ENCODE results near the gene MAN2A1. TPM values are rescaled to one million over a fixed set of nuclear protein-coding genes. Genes with fewer than 3 reads are reported as not detected.

The MAN2A1 gene
- polyA plus RNA-seq, 1 donor (not counting 4 experiments of a cell fraction or from before 2014, with no cell fraction given), result 63.8 TPM

DNA sequence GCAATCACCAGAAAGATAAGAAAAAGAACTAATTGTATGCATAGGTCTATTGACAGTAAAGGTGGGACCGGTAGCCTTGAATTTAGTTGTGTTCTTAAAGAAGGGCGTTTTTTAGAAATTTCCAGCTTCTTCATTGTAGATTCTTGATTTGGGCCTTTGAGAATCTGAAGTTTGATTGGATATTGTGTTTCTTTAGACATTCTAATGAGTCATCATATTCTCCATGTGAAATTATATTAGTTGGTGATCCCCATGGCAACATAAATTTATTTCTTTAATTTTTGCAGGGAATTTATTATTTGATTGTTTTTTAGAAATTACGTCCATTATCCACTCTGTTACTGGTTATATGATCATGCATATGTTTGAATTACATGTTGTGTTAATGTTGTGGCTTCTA lies 63.6 kb downstream of the MAN2A1 start:
- H3K79me2 ChIP-seq (ENCODE audit: control insufficient read depth, insufficient read depth, low read length), result peaks cover 48% of the 10 kb centered on the region
- H3K4me3 ChIP-seq (ENCODE audit: control insufficient read depth in 2 of 3, extremely low read depth in 1 of 3, insufficient read depth in 2 of 3, low read depth in 1 of 3, low read length in 3 of 3), result no peak overlapping the region
- no peak overlapping the region for H3K27ac ChIP-seq (ENCODE audit: control insufficient read depth, insufficient read depth, low read length)
- H3K4me2 ChIP-seq (ENCODE audit: control insufficient read depth, extremely low read depth, insufficient read depth, low read depth, low read length), result no peak overlapping the region
- no peak for FAIRE-seq
- H3K4me1 ChIP-seq (ENCODE audit: control insufficient read depth, extremely low read depth, insufficient read depth, low read length), result no peaks in the 10 kb centered on the region
- DNase-seq (ENCODE audit: low read depth, low spot score), result no peak
- H3K36me3 ChIP-seq (ENCODE audit: control insufficient read depth in 2 of 2, extremely low read depth in 1 of 2, insufficient read depth in 2 of 2, low read length in 2 of 2), result peaks cover 0 to 3% of the 10 kb centered on the region in 2 experiments
- dilution Hi-C loops (cut with MboI; ENCODE audit: extremely low pct_ligation_motif_present, low sequenced_read_pairs), result no loop called here
- no peak for TF ChIP-seq EZH2 (IDR thresholded peaks at IDR 0.05; ENCODE audit: low read length)
- TF ChIP-seq, protein P1, sequence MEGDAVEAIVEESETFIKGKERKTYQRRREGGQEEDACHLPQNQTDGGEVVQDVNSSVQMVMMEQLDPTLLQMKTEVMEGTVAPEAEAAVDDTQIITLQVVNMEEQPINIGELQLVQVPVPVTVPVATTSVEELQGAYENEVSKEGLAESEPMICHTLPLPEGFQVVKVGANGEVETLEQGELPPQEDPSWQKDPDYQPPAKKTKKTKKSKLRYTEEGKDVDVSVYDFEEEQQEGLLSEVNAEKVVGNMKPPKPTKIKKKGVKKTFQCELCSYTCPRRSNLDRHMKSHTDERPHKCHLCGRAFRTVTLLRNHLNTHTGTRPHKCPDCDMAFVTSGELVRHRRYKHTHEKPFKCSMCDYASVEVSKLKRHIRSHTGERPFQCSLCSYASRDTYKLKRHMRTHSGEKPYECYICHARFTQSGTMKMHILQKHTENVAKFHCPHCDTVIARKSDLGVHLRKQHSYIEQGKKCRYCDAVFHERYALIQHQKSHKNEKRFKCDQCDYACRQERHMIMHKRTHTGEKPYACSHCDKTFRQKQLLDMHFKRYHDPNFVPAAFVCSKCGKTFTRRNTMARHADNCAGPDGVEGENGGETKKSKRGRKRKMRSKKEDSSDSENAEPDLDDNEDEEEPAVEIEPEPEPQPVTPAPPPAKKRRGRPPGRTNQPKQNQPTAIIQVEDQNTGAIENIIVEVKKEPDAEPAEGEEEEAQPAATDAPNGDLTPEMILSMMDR (optimal IDR thresholded peaks at IDR 0.05 in 1 of 3, IDR thresholded peaks at IDR 0.05 in 1 of 3, conservative IDR thresholded peaks at IDR 0.05 in 1 of 3; ENCODE audit: extremely low read depth in 1 of 3, insufficient read depth in 2 of 3, low read length in 3 of 3), result no peak
- no peaks in the 10 kb centered on the region for H3K9me3 ChIP-seq (ENCODE audit: control insufficient read depth, low read depth, low read length)
- H4K20me1 ChIP-seq (ENCODE audit: control insufficient read depth, extremely low read depth, insufficient read depth, low read length), result no peaks in the 10 kb centered on the region
- H3K9ac ChIP-seq (ENCODE audit: control insufficient read depth, extremely low read depth, insufficient read depth, low read length), result no peak overlapping the region
- H2AFZ ChIP-seq (ENCODE audit: control insufficient read depth, low read length), result no peak overlapping the region
- peaks cover 3% of the 10 kb centered on the region for H3K9me1 ChIP-seq (ENCODE audit: control insufficient read depth, extremely low read depth, insufficient read depth, low read length)
- no peaks in the 10 kb centered on the region for H3K27me3 ChIP-seq (ENCODE audit: control insufficient read depth, extremely low read depth, insufficient read depth, low read length)

DNA sequence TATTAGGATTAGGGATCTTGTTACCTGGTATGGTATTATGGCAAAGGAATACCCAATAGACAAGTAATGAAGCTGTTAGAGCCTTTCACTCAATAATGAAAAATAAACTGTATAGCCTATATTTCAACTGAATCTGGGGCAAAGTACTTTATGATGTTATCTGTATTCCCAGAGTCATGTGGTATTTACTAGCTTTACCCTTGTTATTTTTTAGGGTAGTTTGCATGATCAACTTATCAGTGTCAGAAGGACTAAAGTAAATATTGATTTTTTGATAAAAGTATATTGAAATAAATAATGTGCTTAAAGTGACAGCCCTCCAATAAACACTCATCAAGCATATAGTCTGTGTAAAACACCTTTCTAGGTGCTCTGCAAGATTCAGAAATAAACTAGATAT lies 64.6 kb downstream of the MAN2A1 start:
- Histone ChIP-seq H4K20me1 (ENCODE audit: control insufficient read depth, extremely low read depth, insufficient read depth, low read length) (no peaks in the 10 kb centered on the region), H3K9ac (ENCODE audit: control insufficient read depth, extremely low read depth, insufficient read depth, low read length) (no peak overlapping the region), H3K36me3 (ENCODE audit: control insufficient read depth in 2 of 2, extremely low read depth in 1 of 2, insufficient read depth in 2 of 2, low read length in 2 of 2) (peaks cover 0 to 3% of the 10 kb centered on the region in 2 experiments), H3K4me2 (ENCODE audit: control insufficient read depth, extremely low read depth, insufficient read depth, low read depth, low read length) (no peak overlapping the region), H3K27ac (ENCODE audit: control insufficient read depth, insufficient read depth, low read length) (no peak overlapping the region), H3K9me3 (ENCODE audit: control insufficient read depth, low read depth, low read length) (no peaks in the 10 kb centered on the region), H3K79me2 (ENCODE audit: control insufficient read depth, insufficient read depth, low read length) (peaks cover 45% of the 10 kb centered on the region), H3K4me1 (ENCODE audit: control insufficient read depth, extremely low read depth, insufficient read depth, low read length) (peaks cover 6% of the 10 kb centered on the region), H3K9me1 (ENCODE audit: control insufficient read depth, extremely low read depth, insufficient read depth, low read length) (no peaks in the 10 kb centered on the region), H3K4me3 (ENCODE audit: control insufficient read depth in 2 of 3, extremely low read depth in 1 of 3, insufficient read depth in 2 of 3, low read depth in 1 of 3, low read length in 3 of 3) (no peak overlapping the region), H2AFZ (ENCODE audit: control insufficient read depth, low read length) (no peak overlapping the region), H3K27me3 (ENCODE audit: control insufficient read depth, extremely low read depth, insufficient read depth, low read length) (no peaks in the 10 kb centered on the region)
- dilution Hi-C loops (cut with MboI; ENCODE audit: extremely low pct_ligation_motif_present, low sequenced_read_pairs), result no loop called here
- TF ChIP-seq EZH2 (IDR thresholded peaks at IDR 0.05; ENCODE audit: low read length), result no peak
- TF ChIP-seq, protein P1 (optimal IDR thresholded peaks at IDR 0.05 in 1 of 3, IDR thresholded peaks at IDR 0.05 in 1 of 3, conservative IDR thresholded peaks at IDR 0.05 in 1 of 3; ENCODE audit: extremely low read depth in 1 of 3, insufficient read depth in 2 of 3, low read length in 3 of 3), result no peak
- FAIRE-seq (no peak), DNase-seq (ENCODE audit: low read depth, low spot score) (no peak)

Data from keratinocyte (primary cell).